MM.1S (cell line): ENCODE data around the gene NEU4.
"Not testable (repeated sequence)": the region's sequence is repeated elsewhere in the genome, so short reads cannot be mapped to it uniquely, and the experiment has no call there.

ENCODE experiments used
- CTCF ChIP-seq: fragments of 300-600 bp; sonication (generic); IDR thresholded peaks from 2 replicates; pipeline ENCODE4 v1.5.1; 2016; ENCODE audit warnings: antibody characterized with exemption, low read length, mixed read lengths
- EZH2 ChIP-seq: fragments of 300-600 bp; sonication (generic); optimal IDR thresholded peaks from 2 replicates; pipeline ENCODE3; 2017; ENCODE audit warnings: low read depth, mild to moderate bottlenecking, antibody characterized with exemption, low read length, mixed read lengths

- TF ChIP-seq EZH2, CTCF: not testable (repeated sequence)
Measured at GRCh38 chr2:241759893-241760292, 49.1 kb upstream of the NEU4 start.
